Panc1 (cell line): ENCODE results near the gene UPB1. TPM values are rescaled to one million over a fixed set of nuclear protein-coding genes. Genes with fewer than 3 reads are reported as not detected.

ENCODE experiments used
- ATAC-seq: fragments of 200-7000 bp; cut with Tn5 transposase; 2 replicates; pipeline ENCODE4 v1.9.1; 2020; ENCODE audit warnings: mild to moderate bottlenecking, moderate library complexity
- BruUV-seq: library from RNA; stranded (reverse); fragments of 400-500 nt; replicated peaks from 2 replicates; lab custom pipeline; 2021; lab: Mats Ljungman, UMichigan
- CTCF ChIA-PET: fragments of 300-600 bp; sonication (Branson Sonifier 250); formaldehyde crosslinking; loops from one replicate; lab custom pipeline; 2022; ENCODE audit warnings: antibody characterized with exemption; lab: Charles Lee
- POLR2A ChIA-PET: fragments of 300-600 bp; sonication (Branson Sonifier 250); formaldehyde crosslinking; loops from one replicate; lab custom pipeline; 2022; ENCODE audit warnings: antibody characterized with exemption; lab: Charles Lee
- DNase-seq: peaks from one replicate; pipeline ENCODE4 v3.0.0-alpha.2; 2010; ENCODE audit warnings: low read depth, low spot score
- H3K27ac ChIP-seq: 2 replicates; pipeline ENCODE4 v1.5.1; 2011; ENCODE audit warnings: mild to moderate bottlenecking, low read length, inconsistent platforms
- H3K27me3 ChIP-seq: fragments of 200-500 bp; sonication (Bioruptor generic); 2 replicates; pipeline ENCODE4 v1.6.0; 2014; ENCODE audit warnings: low read length, inconsistent platforms; ENCODE audit not compliant: control insufficient read depth, insufficient read depth
- H3K36me3 ChIP-seq: fragments of 200-500 bp; sonication (Bioruptor generic); 2 replicates; pipeline ENCODE4 v1.5.1; 2014; ENCODE audit warnings: inconsistent platforms, mild to moderate bottlenecking, low read length, moderate library complexity; ENCODE audit not compliant: control insufficient read depth, insufficient read depth
- H3K4me1 ChIP-seq: 2 replicates; pipeline ENCODE4 v1.5.1; 2011; ENCODE audit warnings: inconsistent platforms, mild to moderate bottlenecking, low read length, moderate library complexity; ENCODE audit not compliant: control insufficient read depth, insufficient read depth
- H3K4me3 ChIP-seq, 2 experiments: 2 replicates each; pipeline ENCODE4 v1.5.1; 2011 to 2012; ENCODE audit warnings: low read depth in 2 of 2, low read length in 2 of 2, mild to moderate bottlenecking in 2 of 2, inconsistent platforms in 1 of 2, moderate library complexity in 1 of 2
- H3K9me3 ChIP-seq: fragments of 200-500 bp; sonication (Bioruptor generic); 2 replicates; pipeline ENCODE4 v1.5.1; 2014; ENCODE audit warnings: low read depth, mild to moderate bottlenecking, inconsistent platforms, low read length, moderate library complexity; ENCODE audit not compliant: control insufficient read depth, insufficient read depth
- CTCF ChIP-seq: fragments of 450-650 bp; IDR thresholded peaks from 2 replicates; pipeline ENCODE4 v1.5.1; 2017; ENCODE audit warnings: mild to moderate bottlenecking
- POLR2AphosphoS5 ChIP-seq: IDR thresholded peaks from 2 replicates; pipeline ENCODE4 v1.6.1; 2012; ENCODE audit warnings: mild to moderate bottlenecking, low read depth, low read length, moderate library complexity
- REST ChIP-seq, 2 experiments: IDR thresholded peaks; 2 replicates each; pipeline ENCODE4 v1.6.1; 2011 to 2012; ENCODE audit warnings: low read depth in 2 of 2, control low read depth in 1 of 2, low read length in 1 of 2, mild to moderate bottlenecking in 1 of 2, moderate library complexity in 1 of 2; ENCODE audit not compliant: insufficient read depth in 1 of 2
- SIN3A ChIP-seq: IDR thresholded peaks from 2 replicates; pipeline ENCODE4 v1.6.1; 2012; ENCODE audit warnings: low read depth, mild to moderate bottlenecking, low read length, moderate library complexity, borderline replicate concordance; ENCODE audit not compliant: insufficient read depth
- TCF7L2 ChIP-seq: IDR thresholded peaks from 2 replicates; pipeline ENCODE4 v1.6.1; 2011; ENCODE audit warnings: mild to moderate bottlenecking, low read depth, low read length, inconsistent platforms
- in situ Hi-C: cut with HindIII; loops from 2 replicates; pipeline ENCODE4 v1.10.0; 2016; ENCODE audit warnings: low sequenced_read_pairs, low pct_unique_long_range_greater_than_20kb
- intact Hi-C: fragments of 100-400 bp; cut with micrococcal nuclease; formaldehyde crosslinking; loops from one replicate; pipeline ENCODE4 v1.10.0; 2022; ENCODE audit not compliant: unreplicated experiment
- total RNA-seq: library from RNA; stranded (reverse); gene quantifications from one replicate; pipeline ENCODE4 v1.2.1, GENCODE V29; 2021; ENCODE audit not compliant: unreplicated experiment

UPB1 gene
- total RNA-seq, 1 experiment from 2014 or later, result 0.10 TPM

GRCh38 chr22:24510637-24511625, 15.8 kb downstream of the UPB1 start:
- H3K9me3 ChIP-seq, result no peaks in the 10 kb centered on the region
- no peaks in the 10 kb centered on the region for H3K27me3 ChIP-seq
- intact Hi-C loops (no loop called here), in situ Hi-C loops (no loop called here)
- TF ChIP-seq CTCF, result no peak
- TF ChIP-seq SIN3A, result no peak
- TF ChIP-seq TCF7L2, result no peak
- TF ChIP-seq REST (IDR thresholded peaks at IDR 0.05; ENCODE audit: insufficient read depth in 1 of 2, low read depth in 2 of 2, low read length in 1 of 2), result no peak
- TF ChIP-seq POLR2AphosphoS5, result no peak
- POLR2A ChIA-PET, result no interaction called here
- H3K4me3 ChIP-seq, result no peak overlapping the region
- no TSS peak for BruUV-seq
- H3K36me3 ChIP-seq, result no peaks in the 10 kb centered on the region
- ATAC-seq (no peak), DNase-seq (no peak)
- H3K27ac ChIP-seq, result no peak overlapping the region
- CTCF ChIA-PET, result interaction anchor here (0.7 kb wide), 1 partner anchor 11 kb away, joined by 3 read pairs; no protein-coding TSS in a partner anchor
- H3K4me1 ChIP-seq, result 0 out of 2 replicates have a peak, but pooled peaks cover 2% of the 10 kb centered on the region

- DNase-seq, result no peak
- BruUV-seq, result no TSS peak
- CTCF ChIA-PET, result interaction anchor here (0.7 kb wide), 1 partner anchor 10 kb away, joined by 3 read pairs; no protein-coding TSS in a partner anchor
- no peaks in the 10 kb centered on the region for H3K36me3 ChIP-seq
- no peak overlapping the region for H3K27ac ChIP-seq
- H3K9me3 ChIP-seq, result no peaks in the 10 kb centered on the region
- peaks cover 4% of the 10 kb centered on the region; the same call in 1 of the 2 replicates for H3K4me1 ChIP-seq
- in situ Hi-C loops (no loop called here), intact Hi-C loops (no loop called here)
- no peak for ATAC-seq
- no peak for TF ChIP-seq REST (IDR thresholded peaks at IDR 0.05; ENCODE audit: insufficient read depth in 1 of 2, low read depth in 2 of 2, low read length in 1 of 2)
- no peak for TF ChIP-seq SIN3A
- TF ChIP-seq POLR2AphosphoS5, result no peak
- no peak for TF ChIP-seq CTCF
- no peak for TF ChIP-seq TCF7L2
- no peak overlapping the region for H3K4me3 ChIP-seq
- POLR2A ChIA-PET, result no interaction called here
- no peaks in the 10 kb centered on the region for H3K27me3 ChIP-seq
Observed at GRCh38 chr22:24512043-24512442, 16.9 kb downstream of the UPB1 start.
